Sigmoid colon (tissue), 7 donors: ENCODE results near the gene OPCML. TPM values are rescaled to one million over a fixed set of nuclear protein-coding genes. Genes with fewer than 3 reads are reported as not detected.

ENCODE experiments used
- DNase-seq: peaks from one replicate; pipeline ENCODE4 v3.0.0-alpha.2; 2019
- H3K27ac ChIP-seq, 4 donors: fragments of 200-600 bp; sonication (generic); one replicate each; pipeline ENCODE4 v1.5.1; 2016 to 2019; ENCODE audit warnings: mild to moderate bottlenecking in 1 of 4
- H3K27me3 ChIP-seq, 3 donors: fragments of 200-600 bp; sonication (generic); one replicate each; pipeline ENCODE4 v1.5.1; 2019; ENCODE audit warnings: mild to moderate bottlenecking in 1 of 3
- H3K36me3 ChIP-seq, 4 donors: fragments of 200-600 bp; sonication (generic); one replicate each; pipeline ENCODE4 v1.5.1; 2016 to 2019
- H3K4me1 ChIP-seq, 4 donors: fragments of 200-600 bp; sonication (generic); one replicate each; pipeline ENCODE4 v1.5.1; 2017 to 2019
- H3K4me3 ChIP-seq, 4 donors: fragments of 200-600 bp; sonication (generic); one replicate each; pipeline ENCODE4 v1.5.1; 2017 to 2019; ENCODE audit warnings: mild to moderate bottlenecking in 2 of 4, moderate library complexity in 1 of 4
- H3K9me3 ChIP-seq, 4 donors: fragments of 200-600 bp in 3 of 4; sonication (generic) in 3 of 4; one replicate each; pipeline versions ENCODE4 v1.5.1 to v1.6.1; 2013 to 2019
- EP300 ChIP-seq, 4 donors: sonication (generic); formaldehyde crosslinking; IDR thresholded peaks; one replicate each; pipeline ENCODE4 v1.6.1; 2017; ENCODE audit warnings: antibody characterized with exemption in 4 of 4
- POLR2A ChIP-seq, 2 donors: fragments of 450-650 bp; IDR thresholded peaks; one replicate each; pipeline ENCODE4 v1.6.1; 2016; ENCODE audit warnings: antibody characterized with exemption in 2 of 2, mild to moderate bottlenecking in 2 of 2, moderate library complexity in 2 of 2
- POLR2AphosphoS5 ChIP-seq, 4 donors: sonication (generic); formaldehyde crosslinking; IDR thresholded peaks; one replicate each; pipeline ENCODE4 v1.6.1; 2017; ENCODE audit warnings: antibody characterized with exemption in 4 of 4
- WGBS, 2 donors: extraction: QIAGEN DNeasy Blood & Tissue Kit; methylation state at CpG; one replicate each; pipeline ENCODE4 v1.1.7; 2013; 5-methylcytosine and 5-hydroxymethylcytosine counted together
- intact Hi-C: fragments of 100-400 bp; cut with DNase I; formaldehyde crosslinking; loops from one replicate; pipeline ENCODE4 v1.15.1; 2023
- polyA plus RNA-seq, 3 donors: library from polyadenylated mRNA; stranded (reverse); fragments of 200-250 nt; gene quantifications; one replicate each; pipeline ENCODE4 v1.2.3, GENCODE V29; 2013
- total RNA-seq, 4 donors: library from RNA; depleted of rRNA; stranded (reverse); fragments of >200 nt; gene quantifications; one replicate each; pipeline ENCODE4 v1.1.0, GENCODE V29; 2016
- TF ChIP-seq, protein P1 (sequence below), 4 experiments: fragments of 450-650 bp in 3 of 4; fragments of 200-600 bp in 1 of 4; IDR thresholded peaks; one replicate each; pipeline ENCODE4 v1.5.1; 2016 to 2019; ENCODE audit warnings: antibody characterized with exemption in 4 of 4, mild to moderate bottlenecking in 3 of 4, moderate library complexity in 2 of 4
- donor health status: healthy with polysubstance abuse.
- donor health status: Bipolar disorder and iron deficiency.
- donor health status: healthy.

Gene OPCML
- total and polyA plus RNA-seq, 7 donors = under 0.01 to 0.14 (median 0.03) TPM; not detected in 4

DNA sequence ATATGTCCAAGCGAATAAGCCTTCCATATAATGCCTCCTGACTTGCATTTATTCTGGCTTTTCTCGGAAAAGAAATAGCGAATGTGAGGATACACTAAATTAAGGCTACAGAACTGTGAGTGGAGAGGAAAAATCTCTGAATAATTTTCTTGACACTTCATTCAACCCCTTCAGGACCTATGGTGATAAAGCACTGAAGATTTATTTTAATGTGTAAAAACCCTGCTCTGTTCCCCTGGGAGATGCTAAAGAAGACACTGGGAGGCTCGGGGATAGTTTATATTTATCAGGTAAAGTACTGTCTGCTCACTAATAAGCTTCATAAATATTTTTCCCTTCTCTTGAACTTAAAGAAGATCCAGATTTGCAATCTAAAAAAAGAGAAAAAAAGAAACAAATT is 895.8 kb downstream of the OPCML start:
- TF ChIP-seq POLR2A (IDR thresholded peaks at IDR 0.05) (no peak), POLR2AphosphoS5 (IDR thresholded peaks at IDR 0.05) (no peak), EP300 (IDR thresholded peaks at IDR 0.05) (no peak)
- TF ChIP-seq, protein P1, sequence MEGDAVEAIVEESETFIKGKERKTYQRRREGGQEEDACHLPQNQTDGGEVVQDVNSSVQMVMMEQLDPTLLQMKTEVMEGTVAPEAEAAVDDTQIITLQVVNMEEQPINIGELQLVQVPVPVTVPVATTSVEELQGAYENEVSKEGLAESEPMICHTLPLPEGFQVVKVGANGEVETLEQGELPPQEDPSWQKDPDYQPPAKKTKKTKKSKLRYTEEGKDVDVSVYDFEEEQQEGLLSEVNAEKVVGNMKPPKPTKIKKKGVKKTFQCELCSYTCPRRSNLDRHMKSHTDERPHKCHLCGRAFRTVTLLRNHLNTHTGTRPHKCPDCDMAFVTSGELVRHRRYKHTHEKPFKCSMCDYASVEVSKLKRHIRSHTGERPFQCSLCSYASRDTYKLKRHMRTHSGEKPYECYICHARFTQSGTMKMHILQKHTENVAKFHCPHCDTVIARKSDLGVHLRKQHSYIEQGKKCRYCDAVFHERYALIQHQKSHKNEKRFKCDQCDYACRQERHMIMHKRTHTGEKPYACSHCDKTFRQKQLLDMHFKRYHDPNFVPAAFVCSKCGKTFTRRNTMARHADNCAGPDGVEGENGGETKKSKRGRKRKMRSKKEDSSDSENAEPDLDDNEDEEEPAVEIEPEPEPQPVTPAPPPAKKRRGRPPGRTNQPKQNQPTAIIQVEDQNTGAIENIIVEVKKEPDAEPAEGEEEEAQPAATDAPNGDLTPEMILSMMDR (IDR thresholded peaks at IDR 0.05) = no peak
- no peaks in the 10 kb centered on the region for H3K27me3 ChIP-seq
- no peak overlapping the region for H3K4me3 ChIP-seq
- no peak overlapping the region for H3K27ac ChIP-seq
- WGBS, 2 donors = 84% methylated on average over 4 of the region's 4 CpGs
- no peaks in the 10 kb centered on the region for H3K36me3 ChIP-seq
- no peaks in the 10 kb centered on the region for H3K9me3 ChIP-seq
- DNase-seq = no peak
- H3K4me1 ChIP-seq = no peaks in the 10 kb centered on the region
- intact Hi-C loops = no loop called here

DNA sequence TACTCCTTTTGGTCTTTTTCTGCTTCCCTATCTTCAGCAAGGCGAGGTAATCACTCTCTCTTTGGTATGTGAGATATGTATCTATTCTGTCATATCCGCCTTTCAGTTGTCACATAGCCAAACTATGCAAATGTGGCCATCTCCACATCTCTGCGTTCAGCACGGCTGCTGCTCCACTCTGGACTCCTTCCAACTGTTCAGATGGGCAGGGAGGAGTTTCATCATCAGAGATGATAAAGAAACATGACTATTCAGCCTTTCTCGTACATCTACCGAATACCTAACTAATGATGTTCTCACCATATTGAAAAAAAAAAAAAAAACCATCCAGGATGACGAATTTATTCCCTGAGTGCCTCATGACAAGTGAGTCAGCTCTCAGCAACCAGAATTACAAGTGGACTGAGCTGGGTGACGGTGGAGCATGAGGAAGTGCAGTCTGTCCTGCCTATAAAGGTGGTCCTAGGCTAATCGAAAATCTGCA is 899.6 kb downstream of the OPCML start:
- no peaks in the 10 kb centered on the region for H3K36me3 ChIP-seq
- H3K27me3 ChIP-seq = no peaks in the 10 kb centered on the region
- intact Hi-C loops = no loop called here
- no peak overlapping the region for H3K4me3 ChIP-seq
- no peak overlapping the region for H3K27ac ChIP-seq
- DNase-seq = no peak
- 67 to 70% methylated on average over 9 of the region's 9 CpGs for WGBS, 2 donors
- H3K9me3 ChIP-seq = no peaks in the 10 kb centered on the region
- H3K4me1 ChIP-seq = no peaks in the 10 kb centered on the region
- TF ChIP-seq EP300 (IDR thresholded peaks at IDR 0.05) (no peak), POLR2AphosphoS5 (IDR thresholded peaks at IDR 0.05) (no peak), POLR2A (IDR thresholded peaks at IDR 0.05) (no peak)
- TF ChIP-seq, protein P1 (IDR thresholded peaks at IDR 0.05) = no peak

DNA sequence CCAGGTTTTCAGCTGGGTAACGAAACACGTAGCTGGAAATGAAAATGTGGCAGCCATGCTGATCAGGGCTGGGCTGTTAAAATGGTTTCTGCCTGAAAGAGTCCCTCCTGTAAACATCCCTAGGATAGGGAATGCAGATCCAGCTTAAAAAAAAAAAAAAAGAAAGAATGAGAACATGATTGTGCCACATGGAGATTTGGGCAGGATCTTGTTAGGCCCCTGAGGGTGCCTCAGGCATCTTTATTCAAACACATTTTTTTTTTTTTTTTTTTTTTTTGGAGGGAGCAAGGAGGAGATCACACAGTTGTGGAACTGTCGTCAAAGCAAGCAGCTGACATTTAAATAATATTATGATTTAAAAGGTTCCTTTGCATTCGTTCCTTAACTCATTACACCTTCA is 900.3 kb downstream of the OPCML start:
- TF ChIP-seq, protein P1 (IDR thresholded peaks at IDR 0.05) = no peak
- TF ChIP-seq EP300 (IDR thresholded peaks at IDR 0.05) (no peak), POLR2A (IDR thresholded peaks at IDR 0.05) (no peak), POLR2AphosphoS5 (IDR thresholded peaks at IDR 0.05) (no peak)
- Histone ChIP-seq H3K4me1 (no peaks in the 10 kb centered on the region), H3K4me3 (no peak overlapping the region), H3K9me3 (no peaks in the 10 kb centered on the region), H3K27me3 (no peaks in the 10 kb centered on the region), H3K36me3 (no peaks in the 10 kb centered on the region), H3K27ac (no peak overlapping the region)
- intact Hi-C loops = no loop called here
- DNase-seq = no peak
- WGBS, 2 donors = 83 to 88% methylated on average over 4 of the region's 4 CpGs

DNA sequence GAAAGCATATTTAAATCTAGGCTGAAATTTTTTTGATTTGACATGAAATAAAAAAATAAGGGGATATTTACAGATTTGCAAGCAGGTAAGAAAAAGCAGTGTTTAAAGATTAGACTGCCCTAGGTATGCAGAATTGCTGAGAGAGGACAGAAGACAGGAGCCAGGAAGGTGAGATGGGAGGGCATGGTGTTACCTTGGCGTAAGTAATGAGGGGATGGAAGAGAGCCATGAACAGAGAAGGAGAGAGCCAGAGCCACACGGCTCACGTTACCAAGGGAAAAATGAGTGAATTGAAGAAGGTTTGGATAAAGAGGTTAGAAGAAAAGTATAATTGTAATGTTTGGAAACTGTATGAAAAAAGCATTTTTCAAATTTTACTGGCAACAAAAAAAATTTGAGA is 904.3 kb downstream of the OPCML start:
- Histone ChIP-seq H3K27ac (no peak overlapping the region), H3K27me3 (no peaks in the 10 kb centered on the region), H3K36me3 (no peaks in the 10 kb centered on the region), H3K9me3 (no peaks in the 10 kb centered on the region), H3K4me1 (no peaks in the 10 kb centered on the region), H3K4me3 (no peak overlapping the region)
- intact Hi-C loops = no loop called here
- TF ChIP-seq POLR2A (IDR thresholded peaks at IDR 0.05) (no peak), EP300 (IDR thresholded peaks at IDR 0.05) (no peak), POLR2AphosphoS5 (IDR thresholded peaks at IDR 0.05) (no peak)
- TF ChIP-seq, protein P1 (IDR thresholded peaks at IDR 0.05) = no peak
- DNase-seq = no peak
- WGBS, 2 donors = 88% methylated on average over 3 of the region's 3 CpGs

DNA sequence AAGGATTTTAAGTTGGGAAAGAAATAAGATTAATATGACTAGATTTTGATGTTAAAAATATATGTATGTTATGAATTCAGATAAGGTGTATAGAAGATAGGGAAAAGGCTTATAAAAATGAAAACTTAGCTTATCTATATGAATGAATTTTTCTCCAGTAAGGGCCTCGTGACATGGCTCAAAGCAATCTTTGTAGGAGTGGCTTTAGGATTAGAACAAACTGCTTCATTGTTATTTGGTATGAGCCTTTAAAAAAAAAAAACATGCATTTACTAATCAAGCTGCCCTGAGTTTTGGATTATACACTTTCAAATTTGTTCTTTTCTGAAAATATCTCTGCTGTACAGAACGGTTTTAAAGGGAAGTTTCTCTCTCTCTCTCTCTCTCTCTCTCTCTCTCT is 905.9 kb downstream of the OPCML start:
- intact Hi-C loops = no loop called here
- WGBS, 2 donors = 48 to 68% methylated on average over 2 of the region's 2 CpGs
- no peak for DNase-seq
- Histone ChIP-seq H3K9me3 (no peaks in the 10 kb centered on the region), H3K27ac (no peak overlapping the region), H3K36me3 (no peaks in the 10 kb centered on the region), H3K27me3 (no peaks in the 10 kb centered on the region), H3K4me3 (no peak overlapping the region), H3K4me1 (no peaks in the 10 kb centered on the region)
- TF ChIP-seq POLR2AphosphoS5 (IDR thresholded peaks at IDR 0.05) (no peak), POLR2A (IDR thresholded peaks at IDR 0.05) (no peak), EP300 (IDR thresholded peaks at IDR 0.05) (no peak)
- TF ChIP-seq, protein P1 (IDR thresholded peaks at IDR 0.05) = no peak
